ENCODE results near the gene HOXA5.
A peak's percentile ranks its signal among the peaks of the same experiment; 100 is the strongest.

The HOXA5 gene

GRCh38 chr7:27182861-27183681, 39.6 kb upstream of the HOXA5 start:
- DNase-seq (ENCODE audit: low spot score), result peak; percentile 39

- no peak for DNase-seq (ENCODE audit: low spot score)
Measured at GRCh38 chr7:27182285-27182841, 38.9 kb upstream of the HOXA5 start.

GRCh38 chr7:27181795-27182275, 38.4 kb upstream of the HOXA5 start:
- DNase-seq (ENCODE audit: low spot score), result peak; percentile 44

- DNase-seq (ENCODE audit: low spot score), result peak; percentile 39
Measured at GRCh38 chr7:27180431-27181420, 37.2 kb upstream of the HOXA5 start.

GRCh38 chr7:27179503-27180430, 36.3 kb upstream of the HOXA5 start:
- peak; percentile 89 for DNase-seq (ENCODE audit: low spot score)

GRCh38 chr7:27179030-27179429, 35.5 kb upstream of the HOXA5 start:
- DNase-seq (ENCODE audit: low spot score), result no peak

GRCh38 chr7:27178366-27178765, 34.9 kb upstream of the HOXA5 start:
- no peak for DNase-seq (ENCODE audit: low spot score)

- DNase-seq (ENCODE audit: low spot score), result no peak
Measured at GRCh38 chr7:27177795-27178320, 34.4 kb upstream of the HOXA5 start.

GRCh38 chr7:27176962-27177794, 33.7 kb upstream of the HOXA5 start:
- DNase-seq (ENCODE audit: low spot score), result no peak

GRCh38 chr7:27176524-27176845, 33.0 kb upstream of the HOXA5 start:
- no peak for DNase-seq (ENCODE audit: low spot score)

GRCh38 chr7:27175626-27176523, 32.4 kb upstream of the HOXA5 start:
- DNase-seq (ENCODE audit: low spot score), result peak; percentile 43

- DNase-seq (ENCODE audit: low spot score), result peak; percentile 43
Measured at GRCh38 chr7:27174874-27175625, 31.6 kb upstream of the HOXA5 start.

- DNase-seq (ENCODE audit: low spot score), result peak; percentile 89
Measured at GRCh38 chr7:27173956-27174873, 30.7 kb upstream of the HOXA5 start, which contains the start of gene HOXA10. Gene HOXA10, minus strand, starts transcription at chr7:27174320. Its CDS starts 14 bp downstream, at chr7:27174306.

GRCh38 chr7:27173511-27173955, 30.1 kb upstream of the HOXA5 start:
- DNase-seq (ENCODE audit: low spot score), result peak; percentile 44

GRCh38 chr7:27172823-27173510, 29.5 kb upstream of the HOXA5 start:
- DNase-seq (ENCODE audit: low spot score), result peak; percentile 83

GRCh38 chr7:27172315-27172774, 28.9 kb upstream of the HOXA5 start:
- peak; percentile 32 for DNase-seq (ENCODE audit: low spot score)

All from GM03348 (cell line).